ENCODE results near the gene RARB. TPM values are rescaled to one million over a fixed set of nuclear protein-coding genes. Genes with fewer than 3 reads are reported as not detected.

The RARB gene
- total RNA-seq (2014; rRNA removed; shearing (Covaris generic)): not detected in 2 replicates

DNA sequence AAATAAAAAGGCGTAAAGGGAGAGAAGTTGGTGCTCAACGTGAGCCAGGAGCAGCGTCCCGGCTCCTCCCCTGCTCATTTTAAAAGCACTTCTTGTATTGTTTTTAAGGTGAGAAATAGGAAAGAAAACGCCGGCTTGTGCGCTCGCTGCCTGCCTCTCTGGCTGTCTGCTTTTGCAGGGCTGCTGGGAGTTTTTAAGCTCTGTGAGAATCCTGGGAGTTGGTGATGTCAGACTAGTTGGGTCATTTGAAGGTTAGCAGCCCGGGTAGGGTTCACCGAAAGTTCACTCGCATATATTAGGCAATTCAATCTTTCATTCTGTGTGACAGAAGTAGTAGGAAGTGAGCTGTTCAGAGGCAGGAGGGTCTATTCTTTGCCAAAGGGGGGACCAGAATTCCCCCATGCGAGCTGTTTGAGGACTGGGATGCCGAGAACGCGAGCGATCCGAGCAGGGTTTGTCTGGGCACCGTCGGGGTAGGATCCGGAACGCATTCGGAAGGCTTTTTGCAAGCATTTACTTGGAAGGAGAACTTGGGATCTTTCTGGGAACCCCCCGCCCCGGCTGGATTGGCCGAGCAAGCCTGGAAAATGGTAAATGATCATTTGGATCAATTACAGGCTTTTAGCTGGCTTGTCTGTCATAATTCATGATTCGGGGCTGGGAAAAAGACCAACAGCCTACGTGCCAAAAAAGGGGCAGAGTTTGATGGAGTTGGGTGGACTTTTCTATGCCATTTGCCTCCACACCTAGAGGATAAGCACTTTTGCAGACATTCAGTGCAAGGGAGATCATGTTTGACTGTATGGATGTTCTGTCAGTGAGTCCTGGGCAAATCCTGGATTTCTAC is at the start of gene RARB:
Gene RARB, plus strand, starts transcription at position 322 of the 847 bp plus-strand sequence. Its CDS starts 469 bp downstream, at position 791.
- in situ Hi-C loops (cut with HindIII; ENCODE audit: low sequenced_read_pairs): no loop called here
- peak; percentile 56 for DNase-seq (ENCODE audit: low spot score)

DNA sequence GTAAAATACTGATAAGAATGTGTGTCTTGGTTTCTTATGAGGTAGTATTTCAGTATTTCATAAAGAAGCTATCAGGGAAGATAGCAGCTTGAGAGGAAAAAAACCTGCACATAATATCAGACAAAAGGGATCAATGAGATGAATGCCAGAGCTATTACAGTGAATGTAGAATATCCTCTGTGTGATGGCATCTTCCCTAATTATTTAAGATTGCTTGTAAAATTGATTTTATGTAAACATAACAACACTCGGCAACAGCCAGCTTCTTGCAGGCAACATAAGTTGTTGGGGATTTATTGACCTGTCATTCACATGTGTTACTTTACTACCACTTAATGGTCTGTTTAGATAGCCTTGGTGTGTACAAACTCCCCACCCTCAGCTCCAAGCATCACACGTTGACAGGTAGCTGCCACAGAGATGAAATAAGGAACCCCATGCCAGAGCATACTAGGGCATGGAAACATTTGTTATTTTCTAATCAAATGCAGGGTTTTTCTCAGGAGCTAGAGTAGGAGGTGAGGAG is 49.2 kb upstream of the RARB start:
- no peak for DNase-seq (ENCODE audit: low spot score)
- in situ Hi-C loops (cut with HindIII; ENCODE audit: low sequenced_read_pairs): no loop called here

DNA sequence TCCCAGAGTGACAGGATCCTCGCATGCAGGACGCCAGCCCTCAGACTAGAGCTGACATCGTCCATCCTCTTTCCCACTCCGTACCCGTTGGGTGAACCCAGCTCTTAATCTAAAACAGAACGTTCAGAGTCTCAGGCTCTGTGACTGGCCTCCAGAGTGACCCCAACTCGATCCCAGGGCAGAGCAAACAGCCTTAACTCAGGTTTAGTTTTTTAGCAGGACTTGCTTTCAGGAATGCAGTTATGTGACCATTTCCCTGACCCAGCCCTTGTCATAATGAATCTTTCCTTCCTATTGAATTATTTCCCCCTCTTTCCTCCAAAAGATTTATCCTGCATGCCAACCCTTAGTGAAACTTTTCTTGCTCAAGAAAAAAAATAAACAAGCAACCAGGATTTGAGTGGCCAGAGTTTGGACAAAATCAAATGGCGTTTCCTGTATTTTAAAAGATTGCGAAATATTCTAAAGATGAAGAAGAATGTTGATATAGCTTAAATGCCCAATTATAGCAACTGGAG is 47.8 kb upstream of the RARB start:
- DNase-seq (ENCODE audit: low spot score): no peak
- in situ Hi-C loops (cut with HindIII; ENCODE audit: low sequenced_read_pairs): no loop called here

DNA sequence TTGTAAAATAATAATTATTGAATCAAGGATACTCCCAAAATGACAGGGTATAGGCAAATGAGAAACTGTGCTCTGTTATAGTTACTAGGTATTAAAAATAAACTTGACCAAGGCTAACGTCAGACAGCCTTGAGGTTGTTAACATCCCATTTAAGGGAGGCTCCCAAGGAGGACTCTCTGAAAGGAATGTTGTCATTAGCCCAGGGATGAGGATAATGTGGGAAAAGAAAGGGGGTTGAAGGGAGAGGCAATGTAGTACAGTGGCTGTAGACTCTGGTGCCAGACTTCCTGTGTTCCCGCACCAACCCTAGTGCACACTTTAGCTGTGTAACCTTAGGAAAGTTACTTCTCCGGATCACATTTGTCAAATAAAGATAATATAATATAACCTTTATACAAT is 47.0 kb upstream of the RARB start:
- DNase-seq (ENCODE audit: low spot score): no peak
- in situ Hi-C loops (cut with HindIII; ENCODE audit: low sequenced_read_pairs): no loop called here

DNA sequence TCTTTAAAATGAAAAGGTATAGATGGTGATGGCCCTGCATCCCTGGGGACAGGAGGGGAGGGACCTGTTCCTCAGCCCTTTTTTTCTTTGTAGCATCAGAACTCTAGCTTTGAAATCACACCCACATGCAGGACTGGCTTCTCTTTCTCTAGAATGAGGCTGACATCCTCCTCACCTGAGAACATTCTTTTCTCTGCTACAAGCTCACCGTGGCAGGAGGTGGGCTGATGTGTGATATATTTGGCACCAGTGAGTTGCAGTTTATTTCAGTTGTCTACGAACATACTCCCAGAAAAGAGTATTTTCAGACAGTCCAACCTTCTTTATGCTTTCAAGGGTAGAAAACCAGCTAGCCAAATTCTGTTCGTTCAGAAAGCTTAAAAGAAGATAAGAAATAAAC is 43.6 kb upstream of the RARB start:
- in situ Hi-C loops (cut with HindIII; ENCODE audit: low sequenced_read_pairs): no loop called here
- DNase-seq (ENCODE audit: low spot score): no peak

DNA sequence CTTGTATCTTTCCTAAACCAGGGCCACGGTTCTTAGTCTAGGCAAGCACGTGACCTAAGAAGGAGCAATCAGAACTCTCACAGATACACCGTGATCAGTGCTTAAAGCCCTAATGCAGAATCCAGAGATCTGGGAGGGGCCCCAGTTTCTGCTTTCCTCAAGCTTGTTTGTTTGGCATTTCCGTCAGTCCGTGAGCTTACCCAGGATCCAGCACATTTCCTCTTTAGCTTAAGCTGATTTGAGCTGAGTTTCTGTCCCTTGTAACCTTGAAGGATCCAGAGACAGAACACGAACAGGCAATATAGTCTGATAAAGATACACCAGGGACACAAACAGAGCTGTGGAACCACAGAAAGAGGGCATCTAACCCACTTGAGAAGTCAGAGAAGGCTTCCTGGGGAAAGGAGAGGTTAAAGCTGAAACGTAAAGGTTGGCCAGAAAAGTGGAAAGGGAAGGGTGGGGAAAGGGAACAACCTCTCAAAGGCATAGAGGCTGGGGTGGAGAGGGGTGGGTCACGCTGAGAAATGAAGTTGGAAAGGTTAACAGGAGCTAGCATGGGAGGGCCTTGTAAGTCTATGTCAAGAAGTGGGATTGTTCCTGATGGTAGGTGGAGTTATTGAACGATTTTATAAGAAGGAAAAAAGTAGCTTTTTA is 42.1 kb upstream of the RARB start:
- in situ Hi-C loops (cut with HindIII; ENCODE audit: low sequenced_read_pairs): no loop called here
- DNase-seq (ENCODE audit: low spot score): no peak

DNA sequence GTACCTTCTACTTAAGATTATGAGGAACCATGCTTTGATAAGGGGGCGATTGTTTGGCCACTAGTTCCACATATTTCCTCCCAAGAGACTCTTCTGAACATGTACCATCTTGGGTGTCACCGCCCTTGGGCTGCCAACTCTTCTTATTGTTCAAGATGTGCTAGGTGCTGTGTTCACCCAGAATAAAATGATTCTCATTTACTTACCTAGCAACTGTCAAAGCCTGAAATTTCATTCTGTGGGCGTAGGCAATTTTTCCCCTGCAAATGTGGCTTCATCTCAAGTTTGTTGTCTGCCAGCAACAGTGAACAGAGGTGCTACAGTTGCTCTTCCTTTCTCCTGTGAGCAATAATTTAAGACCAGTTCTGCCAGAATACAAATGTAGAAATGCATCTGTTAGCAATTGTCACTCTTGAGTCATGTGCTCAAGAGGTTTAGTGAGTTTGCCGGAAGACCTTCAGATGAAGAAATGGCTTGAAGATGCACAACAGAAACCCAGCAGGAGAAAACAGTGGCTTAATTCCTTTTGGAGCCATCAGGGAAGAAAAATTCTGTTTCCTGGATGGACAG is 41.3 kb upstream of the RARB start:
- in situ Hi-C loops (cut with HindIII; ENCODE audit: low sequenced_read_pairs): no loop called here
- DNase-seq (ENCODE audit: low spot score): no peak

DNA sequence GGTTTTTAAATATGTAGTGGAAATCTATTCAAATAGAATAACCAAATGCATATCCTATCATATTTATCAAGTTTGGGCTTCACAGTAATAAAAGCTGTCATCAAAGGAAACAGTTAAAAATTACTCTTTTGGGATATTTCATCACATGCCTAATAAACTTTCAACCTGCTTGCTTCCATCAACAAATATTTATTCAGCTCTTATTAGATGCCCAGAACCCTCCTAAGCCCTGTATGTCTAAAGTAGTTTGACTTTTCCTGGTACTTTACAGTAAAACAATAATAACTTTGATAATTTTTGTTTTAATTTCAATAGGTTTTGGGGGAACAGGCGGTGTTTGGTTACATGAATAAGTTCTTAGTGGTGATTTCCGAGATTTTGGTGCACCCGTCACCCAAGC is 37.5 kb upstream of the RARB start:
- in situ Hi-C loops (cut with HindIII; ENCODE audit: low sequenced_read_pairs): no loop called here
- DNase-seq (ENCODE audit: low spot score): no peak

DNA sequence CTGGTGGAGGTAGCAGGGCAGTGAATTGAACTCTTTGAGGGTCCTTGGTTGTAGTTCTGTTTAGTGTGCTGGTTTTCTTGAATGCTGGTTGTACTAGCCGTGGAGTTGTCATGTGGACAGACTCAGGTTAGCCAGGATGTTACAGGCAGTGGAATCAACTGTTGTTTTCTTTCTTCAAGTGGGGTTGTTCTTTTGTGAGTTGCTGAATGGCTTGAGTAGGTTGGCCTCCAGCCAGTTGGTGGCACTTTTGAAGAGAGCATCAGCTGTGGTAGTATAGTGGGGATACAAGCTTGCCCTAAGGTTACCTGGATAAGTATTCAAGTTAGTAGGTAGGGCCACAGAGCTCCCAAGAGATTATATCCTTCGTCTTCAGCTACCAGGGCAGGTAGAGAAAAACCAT is 31.8 kb upstream of the RARB start:
- DNase-seq (ENCODE audit: low spot score): no peak
- in situ Hi-C loops (cut with HindIII; ENCODE audit: low sequenced_read_pairs): no loop called here

DNA sequence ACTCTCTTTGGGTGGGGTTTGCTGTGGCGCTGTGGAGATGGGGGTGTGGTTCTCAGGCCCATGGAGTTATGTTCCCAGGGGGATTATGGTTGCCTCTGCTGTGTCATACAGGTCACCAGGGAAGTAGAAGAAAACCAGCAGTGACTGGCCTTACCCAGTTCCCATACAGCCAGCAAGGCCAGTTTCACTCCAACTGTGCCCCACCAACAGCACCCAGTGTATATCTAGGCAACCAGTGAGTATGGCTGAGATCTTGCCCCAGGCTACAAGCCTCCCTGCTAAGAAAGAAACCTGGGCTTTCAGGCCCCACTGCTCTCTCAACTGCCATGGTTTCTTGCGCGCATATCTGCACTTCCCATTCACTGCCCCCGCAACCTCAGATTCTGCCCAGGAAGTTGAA is 31.4 kb upstream of the RARB start:
- in situ Hi-C loops (cut with HindIII; ENCODE audit: low sequenced_read_pairs): no loop called here

DNA sequence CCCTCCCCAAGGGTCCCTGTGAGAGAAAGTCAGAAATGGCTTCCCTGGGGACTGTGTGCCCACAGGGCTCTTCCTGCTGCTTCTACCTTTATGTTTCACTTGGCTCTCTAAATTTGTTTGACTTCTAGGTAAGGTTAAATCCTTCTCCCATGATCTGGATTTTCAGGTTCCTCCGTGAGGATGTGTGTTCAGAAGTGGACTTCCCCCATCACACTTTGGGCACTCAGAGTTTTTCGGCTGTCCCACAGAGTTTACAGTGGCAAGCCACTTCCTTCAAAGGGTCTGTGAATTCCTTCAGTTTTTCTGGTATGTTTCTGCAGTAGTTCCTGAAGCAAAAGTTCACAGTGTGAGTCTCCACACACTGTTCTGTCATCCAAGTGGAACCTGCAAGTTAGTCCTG is 30.9 kb upstream of the RARB start:
- in situ Hi-C loops (cut with HindIII; ENCODE audit: low sequenced_read_pairs): no loop called here
- DNase-seq (ENCODE audit: low spot score): no peak

More for the DNA sequence above, 31.4 kb upstream of the RARB start:
- DNase-seq (ENCODE audit: low spot score): no peak

DNA sequence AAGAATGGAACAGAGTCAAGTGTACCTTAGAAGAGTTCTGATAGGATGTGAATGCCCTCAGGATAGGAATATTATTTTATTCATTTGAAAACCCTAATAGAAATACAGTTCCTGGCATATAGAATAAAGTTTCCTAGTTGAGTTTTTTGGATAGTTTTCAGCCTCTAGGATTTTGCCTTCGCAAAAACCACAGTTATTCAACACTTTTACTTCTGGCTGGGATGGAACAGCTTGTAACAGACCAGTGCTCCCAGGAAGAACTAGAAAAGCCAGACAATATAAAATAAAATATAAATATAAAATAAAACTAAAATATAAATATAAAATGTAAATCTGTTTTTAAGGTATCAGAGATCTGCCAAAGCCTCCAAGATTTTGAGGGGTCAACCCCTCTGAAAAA is 27.5 kb upstream of the RARB start:
- in situ Hi-C loops (cut with HindIII; ENCODE audit: low sequenced_read_pairs): no loop called here
- no peak for DNase-seq (ENCODE audit: low spot score)

DNA sequence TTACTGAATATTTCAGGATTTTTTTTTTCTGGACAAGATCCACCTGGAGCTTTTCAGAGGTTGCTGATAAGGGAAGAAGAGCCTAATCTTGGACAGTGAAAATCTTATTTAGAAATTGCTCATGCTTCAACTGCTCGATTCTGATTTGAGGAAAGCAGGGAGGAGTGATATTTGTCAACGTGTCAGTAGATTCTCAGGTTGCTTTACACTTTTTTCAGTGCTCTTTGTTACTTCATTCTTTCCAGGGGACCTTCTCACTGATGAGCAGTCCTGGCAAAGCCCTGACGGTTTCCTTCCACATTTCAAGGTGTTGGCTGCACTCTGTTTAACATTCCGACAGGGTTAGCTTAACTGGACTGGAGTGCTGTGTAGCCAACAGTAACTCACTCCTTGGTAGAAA is 24.1 kb upstream of the RARB start:
- DNase-seq (ENCODE audit: low spot score): no peak
- in situ Hi-C loops (cut with HindIII; ENCODE audit: low sequenced_read_pairs): no loop called here

DNA sequence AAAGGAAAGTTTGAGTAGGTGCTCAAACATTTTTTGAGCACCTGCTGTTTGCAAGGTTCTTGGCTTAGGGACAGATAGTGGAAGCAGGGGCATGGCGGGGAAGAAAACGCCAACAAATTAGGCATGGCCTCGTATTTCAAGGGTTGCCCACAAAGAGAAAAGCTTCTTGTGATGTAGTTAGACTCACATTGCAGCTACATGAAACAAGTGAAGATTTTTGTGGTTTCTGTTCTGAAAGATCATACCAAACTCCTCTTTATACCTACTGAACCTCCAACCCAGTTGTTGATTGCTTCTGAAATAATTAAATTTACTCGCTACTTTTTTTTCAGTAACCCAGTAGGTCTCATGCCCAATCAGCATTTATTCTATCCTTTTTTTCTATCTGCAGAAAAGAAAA is 23.5 kb upstream of the RARB start:
- in situ Hi-C loops (cut with HindIII; ENCODE audit: low sequenced_read_pairs): no loop called here
- DNase-seq (ENCODE audit: low spot score): no peak

DNA sequence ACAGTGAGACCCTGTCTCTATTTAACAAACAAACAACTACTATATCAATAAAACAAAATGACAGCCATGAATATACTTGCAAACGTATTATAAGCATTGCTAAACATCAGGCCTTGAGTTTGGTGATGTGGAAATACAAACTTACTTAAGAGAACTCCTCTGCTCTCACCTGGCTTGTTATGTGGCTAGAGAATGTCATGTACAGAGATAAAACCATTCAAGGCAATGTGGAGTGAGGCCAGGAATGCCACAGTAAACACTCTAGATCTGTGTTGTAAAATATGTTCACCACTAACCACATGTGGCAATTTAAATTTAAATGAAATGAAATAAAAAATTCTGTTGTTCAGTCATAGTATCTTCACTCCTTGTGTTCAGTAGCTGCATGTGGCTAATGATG is 22.7 kb upstream of the RARB start:
- DNase-seq (ENCODE audit: low spot score): no peak
- in situ Hi-C loops (cut with HindIII; ENCODE audit: low sequenced_read_pairs): no loop called here

DNA sequence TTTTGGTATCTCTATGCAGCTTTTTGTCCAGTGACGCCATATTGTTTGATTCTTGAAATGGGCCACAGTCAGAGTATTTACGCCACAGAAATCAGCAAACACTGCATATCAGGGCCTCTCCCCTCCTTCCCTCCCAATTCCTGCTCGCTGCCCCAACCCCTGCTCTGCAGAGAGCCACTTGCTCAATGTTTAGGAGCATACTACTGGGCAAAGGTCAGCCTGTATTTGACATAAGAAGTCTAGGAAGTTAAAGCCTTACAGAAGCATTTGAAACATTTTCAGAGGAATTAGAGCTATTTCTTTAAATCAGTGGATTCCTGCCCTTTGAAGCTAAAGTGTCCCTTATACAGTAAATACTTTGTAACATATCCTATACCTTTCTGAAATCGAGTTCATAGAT is 17.4 kb upstream of the RARB start:
- DNase-seq (ENCODE audit: low spot score): no peak
- in situ Hi-C loops (cut with HindIII; ENCODE audit: low sequenced_read_pairs): no loop called here

DNA sequence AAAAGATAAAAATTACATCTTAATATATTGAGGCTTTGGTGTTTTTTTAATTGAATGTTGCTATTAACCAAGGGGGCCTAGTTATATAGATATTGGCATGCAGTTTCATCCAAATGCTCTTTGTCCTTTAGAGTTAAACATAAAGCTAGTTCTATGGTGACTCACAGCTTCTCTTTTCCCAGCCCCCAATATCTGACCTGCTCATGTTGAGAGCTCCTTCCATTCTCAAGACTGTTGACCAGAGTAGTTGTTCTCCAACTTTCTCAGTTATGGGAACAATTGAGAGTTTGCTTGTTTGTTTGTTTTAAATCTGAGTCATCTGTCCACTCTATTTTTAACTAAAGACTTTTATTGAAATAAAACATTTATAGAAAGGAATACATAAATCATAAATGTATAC is 15.8 kb upstream of the RARB start:
- DNase-seq (ENCODE audit: low spot score): no peak

DNA sequence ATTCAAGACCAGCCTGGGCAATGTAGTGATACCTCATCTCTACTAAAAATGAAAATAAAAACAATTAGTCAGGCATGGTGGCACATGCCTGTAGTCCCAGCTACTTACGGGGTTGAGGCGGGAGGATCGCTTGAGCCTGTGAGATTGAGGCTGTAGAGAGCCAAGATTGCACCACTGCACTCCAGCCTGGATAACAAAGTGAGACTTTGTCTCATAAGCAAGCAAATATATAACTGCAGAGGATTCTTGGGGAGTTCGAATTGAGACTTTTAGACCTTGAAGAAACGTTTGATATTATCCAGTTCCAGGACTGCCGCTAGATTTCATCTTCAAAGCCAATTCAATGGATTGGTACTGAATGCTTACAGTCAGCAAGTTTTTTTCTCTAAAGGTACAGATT is 11.9 kb upstream of the RARB start:
- in situ Hi-C loops (cut with HindIII; ENCODE audit: low sequenced_read_pairs): no loop called here
- DNase-seq (ENCODE audit: low spot score): no peak

More for the DNA sequence above, 15.8 kb upstream of the RARB start:
- in situ Hi-C loops (cut with HindIII; ENCODE audit: low sequenced_read_pairs): no loop called here

DNA sequence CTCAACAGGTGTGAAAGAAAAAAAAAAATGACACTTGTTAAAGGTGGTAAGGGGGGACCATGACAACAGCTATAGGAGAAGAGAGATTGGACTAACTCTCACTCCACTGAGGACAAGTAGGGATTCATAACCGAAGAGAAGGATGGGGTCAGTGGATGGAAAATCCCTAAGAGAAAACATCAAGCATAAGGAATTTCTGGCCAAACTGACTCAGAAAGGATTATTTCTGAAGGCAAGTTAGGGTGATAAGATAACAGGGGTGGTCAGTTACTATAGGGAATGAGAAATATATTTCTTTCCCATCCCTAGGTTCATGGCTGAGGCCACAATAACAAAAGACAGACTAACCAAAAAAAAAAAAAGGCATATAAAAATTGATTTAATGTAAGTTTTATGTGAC is 9.5 kb upstream of the RARB start:
- DNase-seq (ENCODE audit: low spot score): no peak
- in situ Hi-C loops (cut with HindIII; ENCODE audit: low sequenced_read_pairs): no loop called here

DNA sequence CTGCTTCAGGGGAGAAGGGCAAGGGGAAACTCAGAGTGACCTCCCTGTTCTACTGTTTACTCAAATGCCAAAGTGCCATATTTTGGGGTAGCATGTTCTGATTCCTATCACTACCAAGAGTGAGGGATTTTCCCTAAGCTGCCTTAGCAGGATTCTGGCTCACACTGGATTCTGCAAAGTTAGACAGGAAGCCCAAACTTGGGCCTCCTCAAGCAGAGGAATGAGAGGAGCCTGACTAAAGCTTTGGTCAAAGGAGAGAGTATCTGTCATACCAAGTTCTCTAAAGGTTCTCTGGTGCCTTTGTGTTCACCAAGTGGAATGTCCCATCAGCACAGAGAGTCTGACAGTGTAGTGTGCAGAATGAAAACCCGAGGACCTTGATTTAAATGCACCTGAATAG is 8.8 kb upstream of the RARB start:
- in situ Hi-C loops (cut with HindIII; ENCODE audit: low sequenced_read_pairs): no loop called here
- DNase-seq (ENCODE audit: low spot score): no peak

Data from G401 (cell line).